NCI-H146 (cell line): ENCODE measurements around the gene PPP3CA.
A peak's percentile ranks its signal among the peaks of the same experiment; 100 is the strongest.

ENCODE experiments used
- DNase-seq: peaks from one replicate; lab custom pipeline; 2025; lab: John Stamatoyannopoulos, UW

PPP3CA gene

DNA sequence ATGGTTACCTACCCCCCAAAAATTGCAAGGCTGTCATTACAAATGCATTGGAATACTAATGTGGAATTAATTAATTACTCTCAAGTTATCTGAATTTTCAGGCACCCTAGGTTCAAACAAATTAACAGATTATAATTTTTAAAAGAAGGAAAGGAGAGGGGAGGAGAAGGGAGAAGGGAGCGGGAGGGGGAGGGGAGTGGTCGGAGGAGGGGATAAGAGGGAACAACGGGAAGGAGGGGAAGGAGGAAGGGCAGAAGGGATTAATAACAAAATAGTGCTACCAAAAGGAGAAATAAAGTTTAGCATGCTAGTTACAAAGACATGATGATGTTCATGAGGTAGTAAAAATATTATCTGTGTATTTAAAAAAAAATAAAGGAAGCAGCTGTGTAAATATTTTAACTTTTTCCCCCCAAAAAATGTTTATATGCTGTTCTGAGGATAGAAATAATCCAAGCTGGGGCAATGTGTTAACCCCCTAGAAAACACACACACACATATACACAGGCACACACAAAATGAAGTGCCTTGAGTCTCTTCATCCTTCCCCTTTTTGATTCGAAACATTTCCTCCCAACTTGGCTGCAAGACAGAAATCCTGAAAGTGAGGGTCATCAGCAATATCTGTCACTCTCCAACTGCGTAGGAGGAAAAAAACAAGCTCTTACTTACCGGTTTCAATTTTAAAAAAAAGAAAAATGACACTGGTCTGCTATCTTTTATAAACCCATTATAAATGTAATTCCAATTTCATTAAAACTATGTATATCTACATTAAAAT lies 58.8 kb downstream of the PPP3CA start:
- DNase-seq = no peak

GRCh38 chr4:101287324-101287723 lies 60.0 kb downstream of the PPP3CA start:
- DNase-seq = no peak

- DNase-seq = no peak
Observed at GRCh38 chr4:101286663-101287062, 60.7 kb downstream of the PPP3CA start.

DNA sequence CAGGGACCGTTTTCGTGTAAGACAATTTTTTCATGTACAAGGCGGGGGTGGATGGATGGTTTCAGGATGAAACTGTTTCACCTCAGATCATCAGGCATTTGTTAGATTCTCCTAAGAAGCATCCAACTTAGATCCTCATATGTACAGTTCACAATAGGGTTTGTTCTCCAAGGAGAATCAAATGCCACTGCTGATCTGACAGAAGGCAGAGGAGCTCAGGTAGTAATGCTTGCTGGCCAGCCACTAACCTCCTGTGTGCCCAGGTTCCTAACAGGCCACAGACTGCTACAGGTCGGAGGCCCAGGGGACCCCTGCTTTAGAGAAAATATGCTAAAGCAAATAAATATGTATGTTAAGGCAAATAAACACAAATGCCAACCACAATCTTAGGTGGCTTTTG lies 61.3 kb downstream of the PPP3CA start:
- no peak for DNase-seq

GRCh38 chr4:101284546-101284945 lies 62.8 kb downstream of the PPP3CA start:
- no peak for DNase-seq

GRCh38 chr4:101283434-101283833 lies 63.9 kb downstream of the PPP3CA start:
- DNase-seq = no peak

GRCh38 chr4:101282076-101282844 lies 65.1 kb downstream of the PPP3CA start:
- no peak for DNase-seq

- DNase-seq = no peak
Observed at GRCh38 chr4:101280866-101281600, 66.3 kb downstream of the PPP3CA start.

- no peak for DNase-seq
Observed at GRCh38 chr4:101279377-101279871, 67.9 kb downstream of the PPP3CA start.

DNA sequence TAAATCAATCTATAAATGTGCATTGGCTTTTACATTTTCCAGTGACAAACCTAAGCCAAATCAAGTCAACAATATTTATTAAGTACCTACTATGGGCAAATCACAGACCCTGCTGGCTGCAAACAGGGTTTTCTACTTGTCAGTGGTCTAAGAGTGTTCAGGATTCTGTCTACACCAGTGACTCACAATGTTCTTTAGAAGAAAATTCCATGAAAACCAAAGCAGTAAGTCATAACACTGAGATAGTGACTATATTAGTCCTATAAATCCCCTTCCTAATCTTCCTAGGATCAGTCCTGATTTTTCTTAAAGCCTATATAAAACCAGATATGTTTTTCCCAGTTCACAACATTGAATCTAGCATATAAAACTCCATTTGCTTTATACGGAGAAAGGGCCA lies 69.7 kb downstream of the PPP3CA start:
- no peak for DNase-seq

DNA sequence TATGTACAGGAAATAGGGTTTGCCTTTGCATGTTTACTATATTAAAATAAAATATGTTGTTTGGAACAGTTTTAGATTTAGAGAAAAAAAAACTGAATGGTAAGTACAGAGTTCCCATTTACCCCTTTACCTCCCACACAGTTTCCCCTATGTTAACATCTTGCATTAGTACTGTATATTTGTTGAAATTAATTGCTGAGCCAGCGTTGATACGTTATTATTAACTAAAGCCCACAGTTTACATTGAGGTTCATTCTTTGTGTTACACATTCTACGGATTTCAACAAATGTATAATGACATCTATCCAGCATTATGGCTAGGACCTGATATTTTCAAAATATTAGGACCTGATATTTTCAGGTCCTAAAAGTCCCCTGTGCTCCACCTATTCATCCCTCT lies 70.7 kb downstream of the PPP3CA start:
- no peak for DNase-seq

DNA sequence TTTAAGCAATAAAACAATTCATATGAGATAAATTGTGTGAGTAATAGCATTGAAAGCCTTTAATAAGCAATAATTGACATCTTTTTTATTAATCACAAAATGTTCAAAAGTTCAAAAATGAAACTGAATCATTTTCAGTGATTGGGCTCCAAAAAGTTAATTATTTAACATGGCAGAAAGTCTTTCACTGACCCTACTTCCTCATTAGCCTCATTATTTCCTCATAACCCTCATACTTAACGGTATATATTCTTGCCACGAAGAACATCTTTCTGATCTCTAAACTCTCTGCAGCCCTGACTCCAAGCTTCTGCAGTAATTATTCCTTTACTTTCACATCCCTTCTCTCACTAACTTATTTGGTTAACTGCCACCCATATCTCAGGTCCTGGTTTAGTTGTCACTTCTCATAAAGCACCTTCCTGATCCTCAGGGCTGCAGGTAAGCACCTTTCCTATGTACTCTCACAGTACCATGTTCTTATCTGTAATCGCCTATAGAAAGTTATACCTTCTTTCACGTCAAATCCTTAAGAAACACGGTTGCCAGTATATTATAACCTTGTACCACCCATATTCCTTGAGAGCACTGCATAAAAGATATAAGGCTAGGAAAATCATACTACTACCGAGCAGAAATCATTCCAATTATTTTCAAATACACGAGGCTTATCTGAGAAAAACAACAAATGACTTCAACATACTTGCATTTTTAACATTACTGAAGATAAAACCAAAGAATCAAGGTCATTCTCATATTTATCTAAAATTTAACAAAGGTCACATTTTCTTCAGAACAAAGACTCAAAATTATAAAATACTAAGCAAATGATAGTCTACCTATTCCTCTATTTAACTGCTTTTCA lies 72.2 kb downstream of the PPP3CA start:
- DNase-seq = no peak

DNA sequence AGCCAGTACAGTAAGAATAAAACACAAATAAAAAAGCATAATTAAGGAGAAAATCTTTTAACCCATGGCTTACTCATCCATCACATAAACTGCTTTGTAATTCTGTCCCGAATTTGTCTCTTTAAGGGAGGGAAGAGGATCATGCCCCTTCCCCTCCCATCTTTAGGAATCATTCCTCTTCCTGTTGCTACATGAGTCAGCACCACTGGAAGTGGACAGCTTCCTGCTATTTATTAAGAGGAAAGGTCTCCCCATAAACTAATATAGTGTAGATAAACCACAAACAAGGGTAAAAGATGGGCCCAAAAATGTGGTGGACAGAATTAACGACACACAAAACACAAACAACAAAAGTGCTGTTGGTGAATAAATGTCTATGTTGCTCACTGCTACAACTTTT lies 75.8 kb downstream of the PPP3CA start:
- DNase-seq = no peak

DNA sequence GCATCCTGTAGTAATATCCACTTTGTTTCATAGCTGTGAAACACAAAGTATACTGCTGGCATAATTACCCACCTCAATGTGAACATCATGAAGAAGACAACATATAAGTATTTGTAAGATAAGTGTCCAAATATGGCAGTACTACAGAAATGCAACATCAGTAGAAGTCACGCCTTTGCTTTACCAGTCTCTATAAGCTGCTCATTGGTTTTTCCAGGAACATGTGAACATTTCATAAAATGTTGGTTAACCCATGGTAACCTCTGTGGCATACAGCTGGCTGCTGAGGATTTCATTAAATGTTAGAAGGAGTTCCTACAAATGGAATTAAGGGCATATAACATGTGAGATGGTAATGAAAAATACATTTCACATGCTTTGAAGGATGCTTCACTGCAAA lies 77.6 kb downstream of the PPP3CA start:
- no peak for DNase-seq

GRCh38 chr4:101265816-101266172 lies 81.5 kb downstream of the PPP3CA start:
- DNase-seq = no peak

GRCh38 chr4:101264993-101265815 lies 82.1 kb downstream of the PPP3CA start:
- no peak for DNase-seq

DNA sequence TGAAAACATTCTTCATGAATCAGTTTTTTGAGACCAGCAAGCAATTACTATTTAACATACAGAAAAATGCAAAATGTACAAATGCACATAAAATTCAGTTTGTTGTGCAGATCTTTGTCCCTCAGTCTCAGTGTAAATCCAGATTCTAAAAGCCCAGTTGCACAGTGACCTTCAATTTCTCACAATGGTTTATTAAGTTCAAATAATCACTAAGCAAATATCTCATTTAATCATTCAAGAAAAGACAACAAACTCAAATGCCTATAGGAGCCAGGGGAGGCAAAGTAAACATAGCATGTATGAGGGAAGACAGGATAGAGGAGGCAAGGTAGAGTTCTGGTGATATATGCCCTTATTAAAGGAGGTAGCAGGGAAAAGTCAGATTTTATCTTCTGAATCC lies 82.8 kb downstream of the PPP3CA start:
- no peak for DNase-seq

- no peak for DNase-seq
Observed at GRCh38 chr4:101262683-101263082, 84.6 kb downstream of the PPP3CA start.

DNA sequence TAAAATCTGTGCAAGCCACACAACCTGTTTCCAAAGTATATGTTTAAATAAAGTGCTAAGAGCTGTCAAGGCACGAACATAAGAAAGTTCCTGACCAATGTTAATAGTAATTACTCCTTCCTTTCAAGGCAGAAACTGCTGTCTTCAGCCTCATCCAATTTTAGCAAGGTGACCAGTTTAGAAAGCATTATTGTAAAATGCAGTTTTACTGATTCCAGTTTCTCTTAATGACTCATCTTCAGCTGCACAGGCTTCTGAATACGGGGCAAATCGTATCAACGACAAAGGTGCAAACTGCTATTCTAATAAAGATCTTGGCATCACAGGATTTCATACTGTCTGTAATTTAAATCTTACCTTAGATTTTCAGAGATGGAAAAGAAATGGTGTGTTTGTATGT lies 87.5 kb downstream of the PPP3CA start:
- DNase-seq = no peak

DNA sequence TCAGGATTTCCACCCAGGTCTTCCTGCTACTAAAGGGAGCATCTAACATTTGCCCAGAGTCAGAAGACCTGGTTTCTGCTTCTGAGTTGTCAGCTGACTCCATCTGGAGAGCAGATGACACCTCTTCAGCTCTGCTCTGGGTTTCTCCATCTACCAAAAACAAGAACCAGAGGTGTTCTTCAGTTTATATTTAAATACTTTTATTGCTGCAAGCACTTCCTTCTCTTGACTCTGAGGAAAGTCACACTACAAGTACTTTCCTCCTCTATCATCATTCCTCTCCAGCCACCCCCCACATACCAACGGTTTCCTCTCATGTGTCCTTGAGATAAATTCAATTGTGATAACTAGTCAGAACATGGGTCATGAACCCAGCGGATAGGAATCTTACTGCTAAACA lies 88.4 kb downstream of the PPP3CA start:
- no peak for DNase-seq

DNA sequence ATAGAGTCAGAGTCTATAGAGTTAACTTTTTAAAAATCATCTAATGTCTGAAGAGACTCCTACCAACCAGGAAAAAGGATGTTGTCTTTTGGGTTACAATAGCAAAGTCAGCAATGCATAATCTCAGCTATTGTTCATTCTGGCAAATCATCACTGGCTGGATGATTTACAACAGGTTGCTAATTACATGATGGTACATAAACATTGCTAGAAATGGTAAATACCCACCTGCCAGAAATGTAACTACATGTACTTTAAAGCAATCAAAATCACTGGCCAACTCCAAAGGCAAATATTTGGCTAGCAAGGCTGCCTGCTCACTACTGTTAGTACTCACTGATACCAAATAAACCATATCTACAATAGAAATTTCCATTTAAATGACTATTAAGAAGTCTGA lies 91.1 kb downstream of the PPP3CA start:
- DNase-seq = peak; percentile 76
